Cerebellar nuclear complex (tissue), 1 donor: ENCODE results near the gene TRPC6.
"Not testable (repeated sequence)": the region's sequence is repeated elsewhere in the genome, so short reads cannot be mapped to it uniquely, and the experiment has no call there.

Source experiments
- DNase-seq, 2 experiments: peaks; one replicate each; lab custom pipeline; 2025; lab: John Stamatoyannopoulos, UW

The TRPC6 gene

DNA sequence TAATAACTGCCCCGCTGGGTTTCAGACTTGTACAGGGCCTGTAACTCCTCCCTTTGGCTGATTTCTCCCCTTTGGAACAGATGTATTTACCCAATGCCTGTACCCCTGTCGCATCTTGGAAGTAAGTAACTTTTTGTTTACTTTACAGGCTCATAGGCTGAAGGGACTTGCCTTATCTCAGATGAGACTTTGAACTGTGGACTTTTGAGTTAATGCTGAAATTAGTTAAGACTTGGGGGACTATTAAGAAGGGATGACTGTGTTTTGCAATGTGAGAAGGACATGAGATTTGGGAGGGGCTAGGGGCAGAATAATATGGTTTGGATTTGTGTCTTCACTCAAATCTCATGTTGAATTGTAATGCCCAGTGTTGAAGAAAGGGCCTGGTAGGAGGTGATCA, 62.0 kb downstream of the TRPC6 start:
- no peak for DNase-seq

GRCh38 chr11:101516546-101516945, 67.3 kb downstream of the TRPC6 start:
- no peak for DNase-seq

- DNase-seq: no peak
These were observed 72.7 kb downstream of the TRPC6 start for GRCh38 chr11:101511065-101511464.

GRCh38 chr11:101510591-101510990, 73.2 kb downstream of the TRPC6 start:
- DNase-seq: no peak

DNA sequence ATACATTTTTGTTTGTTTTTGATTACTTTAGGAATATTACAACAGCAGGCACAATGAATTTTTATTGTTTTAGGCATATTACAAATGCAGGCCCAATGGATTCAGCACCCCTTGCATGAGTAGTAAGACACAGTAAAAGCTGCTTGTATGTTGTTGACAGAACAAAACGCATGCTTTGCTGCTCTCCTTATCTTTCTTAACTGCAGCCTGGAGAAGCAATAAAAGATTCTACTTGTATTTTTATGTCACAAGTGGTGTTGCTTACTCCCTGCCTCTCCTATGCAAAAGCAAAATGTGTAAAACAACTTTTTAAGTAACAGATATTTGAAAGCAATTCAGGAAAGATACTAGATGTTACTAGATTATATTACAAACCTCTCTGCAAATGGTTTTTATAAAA, 73.9 kb downstream of the TRPC6 start:
- no peak for DNase-seq

DNA sequence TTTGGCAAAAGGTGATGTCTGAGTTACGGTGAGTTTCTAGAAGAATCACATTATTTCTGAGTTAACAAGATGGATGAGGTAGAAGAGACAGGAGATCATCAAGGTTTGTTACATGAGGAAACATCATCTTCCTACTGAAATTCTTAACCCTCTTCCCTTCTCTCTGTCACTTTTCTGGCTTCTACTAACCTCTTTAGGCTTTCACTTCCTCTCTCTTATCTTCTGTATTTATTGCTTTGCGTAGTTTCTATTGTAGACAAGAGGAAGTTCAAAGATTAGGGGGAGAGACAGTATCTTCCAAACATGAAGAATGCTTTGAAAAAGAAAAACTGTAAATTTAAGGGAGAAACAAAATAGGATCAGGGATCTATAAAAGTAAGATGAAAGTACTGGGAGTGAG, 75.4 kb downstream of the TRPC6 start:
- DNase-seq: no peak

DNA sequence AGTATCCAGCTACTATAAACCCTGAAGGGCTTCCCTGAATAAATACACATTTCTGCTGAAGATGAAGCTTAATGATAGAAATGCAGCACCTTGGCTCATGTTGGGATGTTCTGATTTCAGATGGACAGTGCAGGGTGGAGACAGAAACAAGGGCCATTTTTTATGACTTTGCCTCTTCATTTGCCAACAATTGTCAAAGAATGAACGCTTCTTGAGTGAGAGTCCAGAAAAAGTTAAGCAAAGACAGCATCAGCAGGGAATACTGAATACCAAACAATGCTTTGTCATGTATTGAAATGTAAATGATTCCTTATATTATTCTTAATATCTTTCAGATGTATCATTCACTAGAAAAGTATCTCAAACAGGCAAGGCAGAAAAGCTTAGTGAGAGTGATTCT, 84.9 kb downstream of the TRPC6 start:
- DNase-seq: no peak

DNA sequence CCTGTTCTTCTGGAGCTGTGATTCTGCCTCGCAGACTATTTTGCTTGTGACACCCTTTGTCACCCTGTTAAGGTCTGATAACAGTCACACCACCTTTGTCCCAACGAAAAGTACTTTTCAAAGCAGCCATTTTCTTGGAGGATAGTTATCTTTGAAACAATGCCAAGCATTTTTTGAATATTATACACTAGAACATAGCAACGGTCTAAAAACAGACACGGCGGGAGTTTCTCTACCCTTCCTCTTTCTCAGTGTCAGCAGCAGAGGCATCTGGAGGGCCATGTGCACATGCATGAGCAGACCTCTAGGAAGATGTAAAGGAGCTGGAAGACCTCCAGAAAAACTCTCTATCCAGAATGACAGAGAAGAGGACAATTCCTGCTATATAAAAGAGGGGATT, 86.5 kb downstream of the TRPC6 start:
- no peak for DNase-seq

DNA sequence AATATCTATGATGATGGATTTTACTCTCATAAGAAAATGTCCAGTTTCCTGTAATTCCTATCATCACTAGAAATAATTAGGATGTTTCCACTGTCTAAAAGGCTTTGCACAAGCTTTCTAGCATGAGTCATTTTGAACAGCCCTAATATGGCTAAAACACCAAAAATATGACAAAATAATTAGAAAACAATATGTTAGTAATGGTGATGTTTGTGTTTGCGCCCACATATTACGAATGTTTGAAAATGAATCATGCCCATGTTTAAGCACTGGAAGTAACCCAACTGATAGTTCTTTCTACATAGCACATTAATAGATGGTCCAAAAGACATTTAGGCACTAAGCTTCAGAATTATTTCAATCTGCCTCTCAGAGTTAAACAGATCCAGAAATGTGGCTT, 96.0 kb downstream of the TRPC6 start:
- no peak for DNase-seq

DNA sequence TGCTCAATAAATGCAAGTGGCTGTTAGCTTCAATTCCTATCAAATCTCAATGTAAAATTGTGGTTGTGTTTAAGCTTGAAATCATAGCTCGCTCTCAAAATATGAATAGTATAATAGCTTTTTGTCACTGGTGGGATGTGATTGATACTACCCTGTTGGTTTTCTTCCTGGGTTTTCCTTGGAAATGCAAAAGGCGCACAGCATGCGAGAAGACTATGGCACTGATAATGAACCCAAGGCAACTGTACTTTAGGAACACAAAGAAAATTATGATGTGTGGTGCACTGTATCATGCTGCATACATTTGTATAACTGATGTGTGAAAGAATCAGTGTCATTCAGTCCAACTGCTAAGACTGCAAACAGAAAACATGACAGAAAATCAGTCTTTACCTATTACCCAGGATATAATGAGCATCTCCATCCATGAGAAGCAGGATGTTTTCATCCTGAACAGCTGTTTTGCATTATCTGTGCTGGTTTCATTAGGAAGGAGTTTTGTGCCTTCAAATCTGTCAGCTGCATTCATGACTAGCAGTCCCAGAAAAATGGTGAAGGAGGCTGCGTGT, 101.2 kb downstream of the TRPC6 start:
- no peak for DNase-seq

DNA sequence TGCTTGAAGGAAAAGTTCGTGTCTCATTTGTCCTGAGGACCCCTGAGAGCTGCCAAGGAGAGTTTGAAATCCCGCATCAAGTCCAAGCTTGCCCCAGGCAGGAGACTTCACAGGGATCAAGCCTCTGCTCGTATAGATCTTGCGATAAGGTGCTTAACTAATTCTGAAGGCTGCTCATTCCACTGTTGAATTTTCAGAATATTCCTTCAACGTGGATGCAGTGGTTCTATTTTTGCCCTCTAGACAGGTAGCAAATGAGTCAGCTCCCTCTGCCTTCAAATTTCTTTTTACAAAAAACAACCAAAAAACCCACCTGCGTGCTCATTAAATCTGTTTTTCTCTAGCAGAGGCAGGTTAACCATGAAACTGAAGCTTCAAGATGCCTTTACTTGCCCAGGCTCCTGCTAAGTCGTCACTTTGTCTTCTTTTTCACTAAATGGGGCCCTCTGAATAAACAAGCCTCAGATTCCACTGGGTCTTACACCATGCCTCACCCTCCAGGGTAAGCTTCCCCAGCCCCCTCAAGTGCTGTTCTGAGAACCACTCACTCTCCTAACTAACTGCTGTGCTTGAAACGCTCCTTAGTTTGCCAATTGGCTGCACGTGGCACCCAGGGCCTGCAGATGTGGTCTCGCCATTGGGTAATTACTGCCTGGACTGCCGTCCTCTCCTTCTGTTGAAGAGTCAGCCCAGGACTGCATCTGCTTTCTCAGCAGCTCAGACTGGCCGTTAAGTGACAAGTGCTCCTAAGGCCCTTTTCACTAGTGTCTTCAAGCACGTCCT, 105.0 kb downstream of the TRPC6 start:
- DNase-seq: no peak

DNA sequence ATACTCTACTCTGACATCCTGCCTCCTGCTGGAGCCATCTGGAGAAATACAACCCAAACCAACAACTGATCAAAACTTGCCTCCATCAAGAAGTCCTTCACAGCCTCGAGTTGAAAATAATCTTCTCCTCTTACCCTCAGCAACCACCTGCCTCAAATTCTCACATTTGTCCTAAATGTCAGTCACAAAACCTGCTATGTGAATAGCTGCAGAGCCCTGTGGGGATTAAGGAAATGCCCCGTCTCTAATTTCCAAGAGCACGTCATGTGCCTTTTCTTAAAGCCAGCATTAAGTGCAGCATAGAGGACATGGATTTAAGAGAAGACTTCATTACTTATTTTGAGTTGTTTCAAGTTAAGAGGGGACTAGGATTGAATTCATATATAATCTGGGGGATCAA, 105.9 kb downstream of the TRPC6 start:
- DNase-seq: no peak

GRCh38 chr11:101476191-101476590, 107.6 kb downstream of the TRPC6 start:
- DNase-seq: no peak

- DNase-seq: no peak
These were observed 108.1 kb downstream of the TRPC6 start for GRCh38 chr11:101475699-101476098.

DNA sequence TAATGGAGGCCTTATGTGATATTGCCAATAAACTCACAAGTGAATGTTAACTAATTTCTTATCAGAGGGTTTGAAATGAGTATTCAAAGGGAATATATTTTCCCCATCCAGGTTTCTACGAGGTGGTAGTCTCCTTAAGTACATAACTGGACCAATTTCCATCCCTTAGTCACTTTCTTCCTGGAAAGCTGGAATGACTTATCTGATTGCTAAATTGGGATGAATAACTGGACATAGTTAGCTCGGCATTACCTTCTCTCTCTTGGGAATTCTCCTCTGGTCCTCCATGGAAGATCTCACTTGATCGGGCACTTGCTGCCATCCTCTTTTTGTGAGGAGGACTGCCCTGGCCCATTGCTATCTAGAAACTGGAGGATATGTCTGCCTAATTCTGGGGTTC, 109.1 kb downstream of the TRPC6 start:
- DNase-seq: no peak

DNA sequence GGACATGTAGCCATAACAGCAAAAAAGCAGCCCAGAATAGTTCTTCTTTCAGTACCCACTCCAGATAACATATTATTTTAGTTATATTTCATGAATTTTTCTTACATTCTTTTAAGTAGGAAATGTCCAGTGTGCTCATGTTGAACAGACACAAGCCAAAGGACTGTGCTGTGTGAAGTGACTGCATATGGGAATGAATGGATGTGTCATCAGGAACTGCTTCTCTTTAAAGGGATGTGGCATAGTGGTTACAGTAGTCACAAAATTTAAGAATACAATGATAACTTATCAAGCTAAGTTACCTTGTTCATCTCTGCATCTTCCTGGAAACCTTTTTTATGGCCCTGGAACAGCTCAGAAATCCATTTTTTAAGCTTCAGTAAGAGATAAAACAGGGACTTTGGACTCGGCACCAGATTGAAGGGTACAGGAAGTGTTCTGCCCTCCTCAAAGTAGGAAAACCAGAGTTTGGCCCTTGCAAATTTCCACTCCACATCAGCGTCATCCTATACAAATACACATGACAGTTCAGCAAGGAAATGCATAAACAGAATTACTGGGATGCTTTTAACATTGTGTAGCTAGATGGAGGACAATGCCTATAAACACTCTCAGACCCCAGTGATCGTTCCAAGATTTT, 112.8 kb downstream of the TRPC6 start:
- DNase-seq: no peak

DNA sequence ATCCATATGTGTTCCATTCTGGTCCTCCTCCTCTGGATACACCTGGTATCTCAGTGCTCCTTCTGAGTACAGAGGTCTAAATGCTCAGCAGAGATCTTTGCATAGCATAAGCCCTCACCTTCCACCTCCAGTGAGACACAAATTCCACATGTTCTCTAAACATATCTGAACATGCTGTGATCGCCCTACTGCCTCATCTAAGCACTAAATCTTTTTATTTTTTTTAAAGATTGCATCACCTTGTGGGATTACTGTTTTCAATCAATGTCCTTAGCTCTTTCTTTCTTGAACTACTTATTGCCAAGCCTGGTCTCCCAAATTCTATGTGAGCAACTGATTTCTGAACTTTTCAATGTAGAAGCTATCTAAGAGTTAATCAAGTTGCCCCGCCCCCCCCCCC, 113.4 kb downstream of the TRPC6 start:
- DNase-seq: no peak

DNA sequence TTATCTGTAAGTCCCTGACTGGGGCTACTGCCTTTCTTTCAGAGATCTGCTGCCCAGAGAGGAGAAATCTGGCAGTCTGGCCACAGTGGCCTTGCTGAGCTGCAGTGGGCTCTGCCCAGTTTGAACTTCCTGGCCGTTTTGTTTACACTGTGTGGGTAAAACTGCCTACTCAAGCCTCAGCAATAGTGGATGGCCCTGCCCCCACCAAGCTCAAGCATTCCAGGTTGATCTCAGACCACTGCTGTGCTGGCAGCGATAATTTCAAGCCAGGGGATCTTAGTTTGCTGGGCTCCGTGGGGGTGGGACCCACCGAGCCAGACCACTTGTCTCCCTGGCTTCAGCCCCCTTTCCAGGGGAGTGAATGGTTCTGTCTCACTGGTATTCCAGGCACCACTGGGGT, 117.5 kb downstream of the TRPC6 start:
- no peak for DNase-seq

GRCh38 chr11:101464388-101464787, 119.4 kb downstream of the TRPC6 start:
- not testable (repeated sequence) for DNase-seq

GRCh38 chr11:101459020-101459419, 124.8 kb downstream of the TRPC6 start:
- no peak for DNase-seq

- no peak for DNase-seq
These were observed 125.6 kb downstream of the TRPC6 start for GRCh38 chr11:101458161-101458560.

- no peak for DNase-seq
These were observed 127.0 kb downstream of the TRPC6 start for GRCh38 chr11:101456812-101457211.

DNA sequence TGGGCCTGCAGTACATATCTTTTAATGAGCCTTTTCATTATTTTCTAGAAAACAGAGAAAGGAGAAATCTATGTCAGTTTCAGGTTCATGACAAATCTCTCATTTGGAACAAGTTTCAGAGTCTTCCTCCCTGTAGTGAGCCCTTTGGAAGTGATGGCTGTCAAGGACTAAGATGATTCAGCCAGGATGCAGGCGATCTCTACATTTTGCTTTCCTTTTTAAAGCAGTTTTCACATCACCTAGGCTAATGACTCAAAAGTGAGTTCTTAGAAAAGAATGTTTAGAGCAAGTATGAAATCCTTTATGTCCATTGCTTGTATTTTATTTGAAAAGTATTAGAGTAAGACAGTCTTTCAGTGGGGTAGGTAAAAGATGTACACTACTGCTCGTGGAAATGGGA, 130.1 kb downstream of the TRPC6 start:
- DNase-seq: no peak
